Endothelial cell of umbilical vein (primary cell): ENCODE results near the gene QSER1. TPM values are rescaled to one million over a fixed set of nuclear protein-coding genes. Genes with fewer than 3 reads are reported as not detected.

ENCODE experiments used
- BruUV-seq: library from RNA; stranded (reverse); fragments of 400-500 nt; replicated peaks from 2 replicates; lab custom pipeline; 2021; lab: Mats Ljungman, UMichigan
- CTCF ChIA-PET: fragments of 300-600, 350-600 bp; sonication (Branson Sonifier 250); formaldehyde crosslinking; loops from one replicate; lab custom pipeline; 2021; ENCODE audit warnings: antibody characterized with exemption, inconsistent platforms; lab: Charles Lee
- POLR2A ChIA-PET: fragments of 300-600, 350-600 bp; sonication (Branson Sonifier 250); formaldehyde crosslinking; loops from one replicate; lab custom pipeline; 2021; ENCODE audit warnings: antibody characterized with exemption, inconsistent platforms; lab: Charles Lee
- DNase-seq: peaks from one replicate; pipeline ENCODE4 v3.0.0-alpha.2; 2011; ENCODE audit warnings: low read depth, low spot score
- FAIRE-seq: peaks from 2 replicates; lab custom pipeline; 2011; peaks lifted over from hg19 to GRCh38; lab: Jason Lieb, UNC
- H2AFZ ChIP-seq: 2 replicates; pipeline ENCODE4 v1.6.0; 2012; ENCODE audit warnings: low read depth, low read length, control low read depth, inconsistent platforms
- H3K27ac ChIP-seq: 2 replicates; pipeline ENCODE4 v1.5.1; 2011; ENCODE audit warnings: low read depth, mild to moderate bottlenecking, control low read depth, low read length, moderate library complexity; ENCODE audit not compliant: insufficient read depth
- H3K27me3 ChIP-seq, 2 experiments: 2 replicates each; pipeline versions ENCODE4 v1.6.0 to v1.6.1; 2011; ENCODE audit warnings: low read length in 2 of 2, mixed read lengths in 1 of 2; ENCODE audit not compliant: control insufficient read depth in 2 of 2, insufficient read depth in 2 of 2
- H3K36me3 ChIP-seq, 2 experiments: 2 replicates in 1 of 2; 3 replicates in 1 of 2; pipeline ENCODE4 v1.5.1; 2011; ENCODE audit warnings: low read length in 2 of 2, mild to moderate bottlenecking in 1 of 2, moderate library complexity in 1 of 2; ENCODE audit not compliant: control insufficient read depth in 2 of 2, insufficient read depth in 2 of 2; ENCODE audit errors: extremely low read depth in 1 of 2
- H3K4me1 ChIP-seq: 3 replicates; pipeline ENCODE4 v1.5.1; 2011; ENCODE audit warnings: mild to moderate bottlenecking, low read length; ENCODE audit not compliant: control insufficient read depth, insufficient read depth; ENCODE audit errors: extremely low read depth
- H3K4me2 ChIP-seq: 2 replicates; pipeline ENCODE4 v1.6.1; 2011; ENCODE audit warnings: low read length, control low read depth, mixed read lengths; ENCODE audit not compliant: insufficient read depth
- H3K4me3 ChIP-seq, 3 experiments: fragments of 200-600 bp in 1 of 3; sonication (generic), shearing (Covaris generic) in 1 of 3; replicated peaks in 1 of 3; 2 replicates each; pipeline ENCODE4 v1.5.1; 2011 to 2016; ENCODE audit warnings: control low read depth in 3 of 3, low read length in 3 of 3, mild to moderate bottlenecking in 2 of 3, inconsistent platforms in 1 of 3, low read depth in 1 of 3, moderate library complexity in 1 of 3; ENCODE audit not compliant: insufficient read depth in 1 of 3
- H3K79me2 ChIP-seq: 2 replicates; pipeline ENCODE4 v1.6.0; 2012; ENCODE audit warnings: low read length, inconsistent platforms; ENCODE audit not compliant: control insufficient read depth, insufficient read depth
- H3K9ac ChIP-seq: replicated peaks from 2 replicates; pipeline ENCODE3; 2011; ENCODE audit warnings: low read length, control low read depth; ENCODE audit not compliant: insufficient read depth; ENCODE audit errors: extremely low read depth
- H3K9me1 ChIP-seq: replicated peaks from 3 replicates; pipeline ENCODE4 v1.6.0; 2011; ENCODE audit warnings: mild to moderate bottlenecking, low read length; ENCODE audit not compliant: control insufficient read depth, insufficient read depth; ENCODE audit errors: extremely low read depth
- H3K9me3 ChIP-seq: replicated peaks from 2 replicates; pipeline ENCODE4 v1.5.1; 2012; ENCODE audit warnings: low read length, inconsistent platforms; ENCODE audit not compliant: control insufficient read depth, insufficient read depth
- H4K20me1 ChIP-seq: replicated peaks from 2 replicates; pipeline ENCODE3; 2011; ENCODE audit warnings: mild to moderate bottlenecking, low read length; ENCODE audit not compliant: control insufficient read depth, insufficient read depth; ENCODE audit errors: extremely low read depth
- EZH2 ChIP-seq: IDR thresholded peaks from 2 replicates; pipeline ENCODE4 v1.6.1; 2012; ENCODE audit warnings: borderline replicate concordance, low read depth, mild to moderate bottlenecking, moderate library complexity, low read length, inconsistent platforms; ENCODE audit not compliant: severe bottlenecking
- FOS ChIP-seq: IDR thresholded peaks from 2 replicates; pipeline ENCODE4 v1.6.1; 2011; ENCODE audit warnings: mild to moderate bottlenecking, low read length, moderate library complexity, borderline replicate concordance; ENCODE audit not compliant: insufficient read depth
- GATA2 ChIP-seq: IDR thresholded peaks from 2 replicates; pipeline ENCODE4 v1.7.0; 2011; ENCODE audit warnings: low read depth, mild to moderate bottlenecking, moderate library complexity, mixed read lengths, low read length; ENCODE audit not compliant: insufficient read length, insufficient read depth
- JUN ChIP-seq: IDR thresholded peaks from 2 replicates; pipeline ENCODE4 v1.6.1; 2011; ENCODE audit warnings: borderline replicate concordance, low read depth; ENCODE audit not compliant: insufficient read length, insufficient read depth
- MAX ChIP-seq: IDR thresholded peaks from 2 replicates; pipeline ENCODE4 v1.6.1; 2011; ENCODE audit not compliant: insufficient read depth, insufficient read length
- MYC ChIP-seq: IDR thresholded peaks from one replicate; pipeline ENCODE4 v1.6.1; 2011; ENCODE audit warnings: mild to moderate bottlenecking, low read depth, low read length
- POLR2A ChIP-seq: IDR thresholded peaks from 2 replicates; pipeline ENCODE4 v1.6.1; 2012; ENCODE audit warnings: low read depth, mild to moderate bottlenecking, control low read depth, low read length
- POLR2AphosphoS5 ChIP-seq: IDR thresholded peaks from 2 replicates; pipeline ENCODE4 v1.6.1; 2012; ENCODE audit warnings: low read depth, mild to moderate bottlenecking, control low read depth, low read length, moderate library complexity; ENCODE audit not compliant: insufficient read depth
- dilution Hi-C: fragments of 300-500 bp; cut with MboI; formaldehyde crosslinking; loops from one replicate; pipeline ENCODE4 v1.15.0; 2019; ENCODE audit warnings: low sequenced_read_pairs; ENCODE audit not compliant: extremely low pct_ligation_motif_present
- intact Hi-C: fragments of 100-400 bp; cut with micrococcal nuclease; formaldehyde crosslinking; loops from one replicate; pipeline ENCODE4 v1.10.0; 2022
- polyA plus RNA-seq, 4 experiments: library from polyadenylated mRNA; depleted of rRNA in 3 of 4; stranded (reverse) in 3 of 4; unstranded in 1 of 4; fragments of >200 nt; gene quantifications; 2 replicates each; pipeline versions ENCODE4 v1.2.1 to v1.2.3, GENCODE V29; 2011 to 2012; ENCODE audit warnings: missing spikeins in 1 of 4
- total RNA-seq: library from RNA; stranded (reverse); gene quantifications from 2 replicates; pipeline ENCODE4 v1.2.3, GENCODE V29; 2021
- TF ChIP-seq, protein P1 (sequence below), 2 donors: IDR thresholded peaks; 1 replicate in 1 of 2; 2 replicates in 1 of 2; pipeline ENCODE4 v1.5.1; 2011; ENCODE audit warnings: low read length in 2 of 2, mild to moderate bottlenecking in 2 of 2, moderate library complexity in 2 of 2, control low read depth in 1 of 2, inconsistent platforms in 1 of 2, low read depth in 1 of 2; ENCODE audit not compliant: insufficient read depth in 1 of 2; ENCODE audit errors: extremely low read depth in 1 of 2

The QSER1 gene
- total and polyA plus RNA-seq, 2 donors (not counting 3 experiments of a cell fraction or from before 2014, with no cell fraction given) = 5.5 to 36.6 TPM

DNA sequence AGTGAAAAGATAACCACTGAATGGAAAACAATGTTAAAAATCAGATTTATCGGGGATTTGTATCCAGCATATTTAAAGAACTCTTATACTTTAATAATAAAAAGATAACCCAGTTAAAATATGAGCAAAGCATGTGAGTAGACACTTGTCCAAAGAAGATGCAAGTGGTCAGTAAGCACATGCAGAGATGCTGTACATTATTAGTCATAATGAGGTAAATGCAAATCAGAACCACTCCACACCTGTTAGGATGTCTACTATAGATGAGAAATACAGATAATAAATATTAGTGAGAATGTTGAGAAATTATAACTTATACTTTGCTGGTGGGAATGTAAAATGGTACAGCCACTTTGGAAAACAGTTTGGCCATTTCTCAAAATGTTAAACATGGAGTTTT, 28.0 kb downstream of the QSER1 start:
- Histone ChIP-seq H3K4me3 (no peak overlapping the region), H3K9ac (no peak overlapping the region), H2AFZ (no peak overlapping the region), H3K36me3 (no peaks in the 10 kb centered on the region), H3K27me3 (no peaks in the 10 kb centered on the region), H3K27ac (no peak overlapping the region), H3K79me2 (peaks cover 41% of the 10 kb centered on the region), H3K4me1 (no peaks in the 10 kb centered on the region), H3K9me3 (no peaks in the 10 kb centered on the region), H3K4me2 (no peak overlapping the region), H3K9me1 (peaks cover 3% of the 10 kb centered on the region), H4K20me1 (no peaks in the 10 kb centered on the region)
- dilution Hi-C loops = no loop called here
- intact Hi-C loops = no loop called here
- DNase-seq = no peak
- ChIA-PET POLR2A (no interaction called here), CTCF (interaction anchor here (1.5 kb wide), 1 partner anchor 112 kb away, joined by 3 read pairs; no protein-coding TSS in a partner anchor)
- TF ChIP-seq FOS (no peak), MAX (no peak), POLR2A (no peak), JUN (no peak), MYC (no peak), POLR2AphosphoS5 (no peak), GATA2 (no peak), EZH2 (no peak)
- TF ChIP-seq, protein P1, sequence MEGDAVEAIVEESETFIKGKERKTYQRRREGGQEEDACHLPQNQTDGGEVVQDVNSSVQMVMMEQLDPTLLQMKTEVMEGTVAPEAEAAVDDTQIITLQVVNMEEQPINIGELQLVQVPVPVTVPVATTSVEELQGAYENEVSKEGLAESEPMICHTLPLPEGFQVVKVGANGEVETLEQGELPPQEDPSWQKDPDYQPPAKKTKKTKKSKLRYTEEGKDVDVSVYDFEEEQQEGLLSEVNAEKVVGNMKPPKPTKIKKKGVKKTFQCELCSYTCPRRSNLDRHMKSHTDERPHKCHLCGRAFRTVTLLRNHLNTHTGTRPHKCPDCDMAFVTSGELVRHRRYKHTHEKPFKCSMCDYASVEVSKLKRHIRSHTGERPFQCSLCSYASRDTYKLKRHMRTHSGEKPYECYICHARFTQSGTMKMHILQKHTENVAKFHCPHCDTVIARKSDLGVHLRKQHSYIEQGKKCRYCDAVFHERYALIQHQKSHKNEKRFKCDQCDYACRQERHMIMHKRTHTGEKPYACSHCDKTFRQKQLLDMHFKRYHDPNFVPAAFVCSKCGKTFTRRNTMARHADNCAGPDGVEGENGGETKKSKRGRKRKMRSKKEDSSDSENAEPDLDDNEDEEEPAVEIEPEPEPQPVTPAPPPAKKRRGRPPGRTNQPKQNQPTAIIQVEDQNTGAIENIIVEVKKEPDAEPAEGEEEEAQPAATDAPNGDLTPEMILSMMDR (IDR thresholded peaks at IDR 0.05; ENCODE audit: extremely low read depth in 1 of 2, insufficient read depth in 1 of 2, low read depth in 1 of 2, low read length in 2 of 2) = no peak
- BruUV-seq = no TSS peak
- FAIRE-seq = no peak
